GM18505 (cell line): ENCODE data around the gene SEPTIN12.
"Not testable (repeated sequence)": the region's sequence is repeated elsewhere in the genome, so short reads cannot be mapped to it uniquely, and the experiment has no call there.

ENCODE experiments used
- ATAC-seq: cut with Tn5 transposase; IDR thresholded peaks from one replicate; pipeline ENCODE4 v1.9.1; 2021; ENCODE audit not compliant: unreplicated experiment
- POLR2A ChIP-seq: IDR thresholded peaks from 4 replicates; pipeline ENCODE4 v1.6.1; 2011; ENCODE audit warnings: borderline replicate concordance; ENCODE audit not compliant: insufficient read depth, insufficient read length; ENCODE audit errors: extremely low read depth

The SEPTIN12 gene

GRCh38 chr16:4750896-4751295 lies 37.2 kb downstream of the SEPTIN12 start:
- no peak for TF ChIP-seq POLR2A
- no peak for ATAC-seq

- peak; percentile 45 for ATAC-seq
These were observed 38.4 kb downstream of the SEPTIN12 start for GRCh38 chr16:4749700-4750257.

GRCh38 chr16:4748682-4749411 lies 39.3 kb downstream of the SEPTIN12 start:
- no peak for TF ChIP-seq POLR2A
- no peak for ATAC-seq

More at GRCh38 chr16:4749700-4750257, 38.4 kb downstream of the SEPTIN12 start:
- no peak for TF ChIP-seq POLR2A

- ATAC-seq, result no peak
- no peak for TF ChIP-seq POLR2A
These were observed 40.1 kb downstream of the SEPTIN12 start for GRCh38 chr16:4747906-4748681.

- no peak for ATAC-seq
- TF ChIP-seq POLR2A, result no peak
These were observed 41.1 kb downstream of the SEPTIN12 start for GRCh38 chr16:4746991-4747574.

- ATAC-seq, result no peak
- TF ChIP-seq POLR2A, result no peak
These were observed 41.9 kb downstream of the SEPTIN12 start for GRCh38 chr16:4746215-4746614.

GRCh38 chr16:4745274-4745569 lies 42.9 kb downstream of the SEPTIN12 start:
- no peak for TF ChIP-seq POLR2A
- no peak for ATAC-seq

- ATAC-seq, result no peak
- TF ChIP-seq POLR2A, result no peak
These were observed 43.4 kb downstream of the SEPTIN12 start for GRCh38 chr16:4744555-4745273.

GRCh38 chr16:4743226-4743878 lies 44.8 kb downstream of the SEPTIN12 start:
- ATAC-seq, result no peak
- no peak for TF ChIP-seq POLR2A

GRCh38 chr16:4738370-4738769 lies 49.8 kb downstream of the SEPTIN12 start:
- not testable (repeated sequence) for ATAC-seq

- TF ChIP-seq POLR2A, result no peak
- ATAC-seq, result no peak
These were observed 50.6 kb downstream of the SEPTIN12 start for GRCh38 chr16:4737545-4737944.

GRCh38 chr16:4736546-4736945 lies 51.6 kb downstream of the SEPTIN12 start:
- TF ChIP-seq POLR2A, result no peak
- no peak for ATAC-seq
